ENCODE measurements around the gene CAP2. TPM values are rescaled to one million over a fixed set of nuclear protein-coding genes. Genes with fewer than 3 reads are reported as not detected.

Gene CAP2
- total RNA-seq, 1 experiment from 2014 or later = 11.5 TPM

- Histone ChIP-seq H3K79me1 (ENCODE audit: insufficient read depth, low read depth, low read length, poor library complexity, severe bottlenecking) (no peaks in the 10 kb centered on the region), H3K79me2 (ENCODE audit: insufficient read depth, low read length) (no peaks in the 10 kb centered on the region), H4K20me1 (ENCODE audit: control insufficient read depth, insufficient read depth, insufficient read length) (no peaks in the 10 kb centered on the region), H2BK5ac (ENCODE audit: insufficient read length, low read length) (no peak overlapping the region), H4K8ac (replicated peaks; ENCODE audit: insufficient read length, low read depth, low read length) (no peak overlapping the region), H3K4me1 (ENCODE audit: insufficient read depth, low read length) (peaks cover 4% of the 10 kb centered on the region; the same call in 1 of the 2 replicates), H2BK12ac (ENCODE audit: insufficient read length, low read depth, low read length) (no peak overlapping the region), H3K27ac (ENCODE audit: insufficient read length, low read depth, low read length) (no peak overlapping the region), H2AK5ac (ENCODE audit: insufficient read length, low read length) (no peak overlapping the region), H2BK120ac (ENCODE audit: low read depth, low read length, poor library complexity, severe bottlenecking) (no peak overlapping the region), H3K4ac (ENCODE audit: low read depth, low read length) (no peak overlapping the region), H2BK20ac (ENCODE audit: low read depth, low read length, poor library complexity, severe bottlenecking) (no peak overlapping the region), H3K18ac (ENCODE audit: insufficient read length, low read depth, low read length) (no peak overlapping the region), H3K4me2 (ENCODE audit: insufficient read depth, insufficient read length, low read length) (no peak overlapping the region), H3K9ac (ENCODE audit: extremely low read depth, insufficient read length, low read length) (no peak overlapping the region), H3K23me2 (ENCODE audit: insufficient read length, low read depth, low read length, poor library complexity, severe bottlenecking) (no peaks in the 10 kb centered on the region), H3K9me3 (ENCODE audit: control insufficient read depth, low read depth, low read length) (no peaks in the 10 kb centered on the region), H4K5ac (ENCODE audit: insufficient read length, low read depth, low read length) (no peak overlapping the region), H3K27me3 (ENCODE audit: insufficient read depth, low read length) (no peaks in the 10 kb centered on the region), H2BK15ac (ENCODE audit: low read depth, low read length) (no peak overlapping the region), H2AFZ (ENCODE audit: low read length) (no peak overlapping the region), H3K23ac (ENCODE audit: insufficient read length, low read depth, low read length) (no peak overlapping the region), H3T11ph (ENCODE audit: low read length) (no peak overlapping the region), H4K91ac (ENCODE audit: insufficient read length, low read depth, low read length) (no peak overlapping the region), H3K14ac (ENCODE audit: insufficient read depth, low read length) (no peak overlapping the region), H3K56ac (ENCODE audit: insufficient read length, low read depth, low read length) (no peak overlapping the region)
- DNase-seq = no peak
- H3K27ac Mint-ChIP-seq = no peak overlapping the region
- H3K36me3 Mint-ChIP-seq (ENCODE audit: insufficient read depth in 1 of 3, low read depth in 3 of 3) = peaks cover 0 to 4% (median 2%) of the 10 kb centered on the region in 3 experiments; a peak in 2 of 7 replicates
- no peak for TF ChIP-seq CTCF (conservative IDR thresholded peaks at IDR 0.05)
- H3K4me3 Mint-ChIP-seq = no peak overlapping the region
- no peaks in the 10 kb centered on the region for H3K9me3 Mint-ChIP-seq
- H3K4me1 Mint-ChIP-seq = peaks cover 21 to 24% of the 10 kb centered on the region in 2 experiments
- no peaks in the 10 kb centered on the region for H3K27me3 Mint-ChIP-seq (ENCODE audit: low read depth)
- no CpG with 5 or more reads among the region's 2 CpGs for WGBS (ENCODE audit: extremely low coverage, insufficient read length, low lambda C conversion rate)
Observed at GRCh38 chr6:17494919-17495318, 101.5 kb downstream of the CAP2 start.
